HG02588 (cell line): ENCODE results near the gene OPN4.

Source experiments
- ATAC-seq: cut with Tn5 transposase; IDR thresholded peaks from one replicate; pipeline ENCODE4 v1.9.1; 2021; ENCODE audit warnings: mild to moderate bottlenecking, moderate library complexity; ENCODE audit not compliant: unreplicated experiment

OPN4 gene

DNA sequence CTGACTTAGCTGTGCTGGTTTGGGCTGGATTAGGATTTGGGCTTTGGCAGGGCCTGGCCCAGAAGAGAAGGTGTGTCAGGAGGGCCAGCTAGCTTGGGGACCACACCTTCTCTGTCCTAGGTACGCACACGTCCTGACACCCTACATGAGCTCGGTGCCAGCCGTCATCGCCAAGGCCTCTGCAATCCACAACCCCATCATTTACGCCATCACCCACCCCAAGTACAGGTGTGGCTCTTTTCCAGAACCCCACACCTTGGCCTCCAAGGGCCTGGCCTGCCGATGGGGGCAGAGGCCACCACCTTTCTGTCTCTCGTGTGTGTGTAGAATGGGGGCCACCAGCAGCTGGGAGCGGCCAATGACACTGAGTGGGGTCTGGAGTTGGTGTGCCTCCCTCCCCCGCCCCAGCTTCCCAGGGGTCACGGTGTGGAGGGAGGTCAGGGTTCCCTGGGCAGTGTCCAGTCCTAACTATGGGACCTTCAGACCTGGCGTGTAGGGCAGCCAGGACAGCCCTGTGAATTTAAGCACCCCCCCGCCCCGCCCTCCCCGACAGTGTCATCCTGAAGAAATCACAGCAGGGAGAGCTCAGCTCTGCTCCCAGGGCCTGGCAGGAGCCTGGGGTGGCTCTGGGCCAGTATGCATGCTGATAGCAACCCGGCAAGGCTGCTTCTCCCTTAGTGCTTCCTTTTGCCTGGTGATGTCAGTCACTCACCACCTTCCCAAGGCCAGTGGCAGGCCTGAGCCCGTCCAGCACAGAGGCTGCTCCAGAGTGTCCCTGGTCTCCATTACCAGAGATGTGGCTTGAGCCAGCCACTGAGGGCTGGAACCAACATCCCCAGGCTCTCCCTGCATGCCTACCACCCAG is 7.0 kb downstream of the OPN4 start:
- no peak for ATAC-seq

- no peak for ATAC-seq
Observed at GRCh38 chr10:86662186-86663045, 8.1 kb downstream of the OPN4 start.

DNA sequence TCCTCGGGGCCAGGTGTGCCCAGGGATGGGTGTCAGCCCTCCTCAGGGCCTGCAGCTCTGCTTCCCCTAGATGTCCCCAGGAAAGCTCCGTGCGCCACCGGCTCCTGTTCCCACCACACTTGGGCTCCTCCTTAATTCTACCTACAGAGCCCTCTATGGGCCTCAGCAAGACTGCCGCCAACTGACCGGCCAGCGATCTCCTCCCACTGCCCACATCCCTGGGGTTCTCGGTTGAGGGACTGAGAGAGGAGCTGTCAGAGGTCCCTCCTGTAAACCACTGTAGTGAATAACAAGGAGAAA is 8.6 kb downstream of the OPN4 start:
- no peak for ATAC-seq

DNA sequence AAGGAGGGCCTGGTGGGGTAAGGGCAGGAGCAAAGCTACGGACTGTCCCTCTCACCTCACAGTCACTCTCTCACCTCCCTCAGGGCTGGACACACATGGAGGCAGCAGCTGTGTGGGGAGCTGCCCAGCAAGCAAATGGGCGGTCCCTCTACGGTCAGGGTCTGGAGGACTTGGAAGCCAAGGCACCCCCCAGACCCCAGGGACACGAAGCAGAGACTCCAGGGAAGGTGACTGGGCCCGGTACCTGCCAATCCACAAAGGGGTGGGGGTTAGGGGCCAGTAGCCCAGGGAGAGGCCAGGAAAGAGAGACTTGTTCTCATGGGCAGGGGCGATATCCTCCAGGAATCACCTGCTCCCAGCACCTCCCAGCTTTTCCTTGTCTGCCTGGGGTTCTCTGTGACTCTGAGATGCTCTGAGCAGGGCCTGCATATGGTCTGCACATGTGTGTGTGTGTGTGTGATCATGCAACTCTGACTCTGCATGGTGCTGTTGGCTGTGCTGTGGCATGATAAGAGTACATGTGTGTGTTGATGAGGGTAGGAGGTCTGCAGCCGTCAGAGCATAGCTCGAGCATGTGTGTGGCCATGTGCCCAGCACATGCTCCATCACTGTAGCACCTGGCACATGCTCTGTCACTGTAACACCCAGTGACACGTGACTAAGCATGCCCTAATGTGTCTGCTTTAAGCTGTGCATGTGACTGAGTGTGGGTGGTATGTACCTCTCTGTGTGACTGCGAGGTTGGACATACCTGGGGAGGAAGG is 9.4 kb downstream of the OPN4 start:
- ATAC-seq, result no peak

DNA sequence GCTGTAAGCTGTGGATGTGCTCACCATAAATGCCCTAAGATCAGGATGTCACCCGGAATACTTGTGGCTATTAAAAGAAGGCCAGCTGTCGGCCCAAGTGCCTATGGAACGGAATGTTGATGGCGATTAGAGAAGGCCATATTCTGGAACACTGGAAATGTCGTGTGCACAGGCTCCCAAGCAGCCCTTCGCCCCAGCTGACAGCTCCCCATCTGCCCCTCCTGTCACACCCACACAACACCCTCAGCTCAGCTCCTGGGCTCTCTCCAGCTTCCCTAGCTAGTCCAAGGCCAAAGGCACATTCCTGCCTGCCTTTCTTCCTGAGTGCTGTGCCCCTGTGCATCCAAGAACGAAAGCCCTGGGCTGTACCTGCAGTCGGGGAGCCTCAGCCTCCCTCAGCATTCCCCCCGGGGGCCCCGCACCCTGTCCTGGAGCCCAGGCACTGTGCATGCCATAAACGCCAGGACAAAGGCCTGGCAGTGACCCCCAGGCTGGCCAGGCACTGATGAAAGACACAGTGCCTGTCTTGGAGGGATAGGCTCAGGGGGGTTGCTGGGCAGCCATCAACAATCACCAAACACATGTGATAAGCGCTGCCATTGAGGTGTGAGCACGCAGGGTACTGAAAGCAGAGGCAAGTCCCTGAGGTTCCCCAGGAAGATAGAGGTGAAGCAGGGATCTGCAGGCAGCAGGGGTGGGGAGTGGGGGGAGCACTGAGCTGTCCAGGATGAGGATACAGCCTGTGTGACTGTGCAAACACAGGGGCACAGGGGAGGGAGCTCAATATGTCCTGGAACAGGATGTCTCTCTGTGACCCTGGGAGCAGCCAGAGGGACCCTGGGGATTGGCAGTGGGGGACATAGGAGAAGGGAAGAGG is 10.2 kb downstream of the OPN4 start:
- ATAC-seq, result no peak

GRCh38 chr10:86665218-86665607 is 10.9 kb downstream of the OPN4 start:
- no peak for ATAC-seq

GRCh38 chr10:86665868-86666267 is 11.5 kb downstream of the OPN4 start:
- no peak for ATAC-seq

GRCh38 chr10:86666538-86666937 is 12.2 kb downstream of the OPN4 start:
- ATAC-seq, result no peak

GRCh38 chr10:86667421-86668181 is 13.3 kb downstream of the OPN4 start:
- ATAC-seq, result no peak

DNA sequence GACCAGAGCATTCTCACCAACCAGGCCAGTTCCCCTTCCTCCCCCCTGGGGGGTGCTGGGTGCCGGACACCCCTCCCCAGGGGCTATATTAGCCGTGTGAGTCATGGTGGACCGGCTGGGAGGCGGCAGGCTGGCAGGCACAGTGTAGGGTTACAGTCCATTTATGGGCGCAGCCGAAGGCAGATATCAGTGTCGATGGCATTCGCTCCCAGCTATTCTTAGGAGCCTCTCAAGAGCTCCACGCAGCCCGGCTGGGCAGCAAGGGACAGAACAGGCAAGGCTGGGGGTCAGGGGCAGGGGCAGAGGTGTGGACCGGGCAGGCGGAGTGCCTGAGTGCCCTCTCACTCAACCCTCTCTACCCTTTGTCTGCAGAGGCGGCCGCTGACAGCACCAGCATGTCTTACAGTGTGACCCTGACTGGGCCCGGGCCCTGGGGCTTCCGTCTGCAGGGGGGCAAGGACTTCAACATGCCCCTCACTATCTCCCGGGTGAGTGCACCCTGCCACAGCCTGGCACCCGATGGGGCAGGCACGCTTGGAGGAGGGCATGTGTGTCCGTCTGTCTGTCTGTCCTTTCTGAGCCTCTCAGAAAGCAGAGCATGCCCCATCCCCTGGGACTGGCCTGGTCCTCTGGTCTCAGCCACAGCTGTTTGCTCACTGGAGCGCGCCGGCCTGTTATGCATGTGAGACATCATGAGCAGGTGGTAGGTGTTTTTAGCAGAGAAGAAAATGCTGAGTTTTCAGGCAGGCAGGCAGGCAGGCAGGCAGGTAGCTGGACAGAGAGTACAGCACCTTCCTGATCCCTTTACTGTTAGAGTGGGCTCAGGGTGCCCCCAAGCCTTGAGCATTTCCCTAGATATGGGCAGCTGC is 14.2 kb downstream of the OPN4 start, which contains the start of gene LDB3:
LDB3 (plus strand) TSS at position 215 of the 869 bp plus-strand sequence; CDS start at position 396, 181 bp downstream.
- no peak for ATAC-seq

GRCh38 chr10:86670290-86670811 is 16.0 kb downstream of the OPN4 start:
- ATAC-seq, result no peak

DNA sequence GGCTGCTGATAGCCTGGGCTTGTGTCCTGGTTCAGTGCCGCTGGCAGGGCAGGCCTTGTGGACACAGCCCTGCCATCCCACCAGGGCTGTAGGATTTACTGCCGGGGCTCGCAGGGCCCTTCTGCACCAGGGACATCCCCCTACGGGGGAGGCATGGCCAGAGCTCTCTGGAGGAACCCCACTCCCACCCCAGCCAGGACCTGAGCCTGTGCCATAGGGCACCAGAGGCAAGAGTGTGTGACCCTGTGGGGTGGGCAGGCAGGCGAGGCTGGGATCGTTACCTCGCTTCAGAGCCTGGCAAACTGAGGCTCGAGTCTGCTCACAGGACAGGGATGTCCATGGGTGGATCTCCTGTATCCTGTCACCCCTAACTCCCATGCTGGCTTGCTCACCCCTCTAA is 16.5 kb downstream of the OPN4 start:
- no peak for ATAC-seq

GRCh38 chr10:86671419-86671818 is 17.1 kb downstream of the OPN4 start:
- ATAC-seq, result no peak

GRCh38 chr10:86671985-86672710 is 17.8 kb downstream of the OPN4 start:
- no peak for ATAC-seq

DNA sequence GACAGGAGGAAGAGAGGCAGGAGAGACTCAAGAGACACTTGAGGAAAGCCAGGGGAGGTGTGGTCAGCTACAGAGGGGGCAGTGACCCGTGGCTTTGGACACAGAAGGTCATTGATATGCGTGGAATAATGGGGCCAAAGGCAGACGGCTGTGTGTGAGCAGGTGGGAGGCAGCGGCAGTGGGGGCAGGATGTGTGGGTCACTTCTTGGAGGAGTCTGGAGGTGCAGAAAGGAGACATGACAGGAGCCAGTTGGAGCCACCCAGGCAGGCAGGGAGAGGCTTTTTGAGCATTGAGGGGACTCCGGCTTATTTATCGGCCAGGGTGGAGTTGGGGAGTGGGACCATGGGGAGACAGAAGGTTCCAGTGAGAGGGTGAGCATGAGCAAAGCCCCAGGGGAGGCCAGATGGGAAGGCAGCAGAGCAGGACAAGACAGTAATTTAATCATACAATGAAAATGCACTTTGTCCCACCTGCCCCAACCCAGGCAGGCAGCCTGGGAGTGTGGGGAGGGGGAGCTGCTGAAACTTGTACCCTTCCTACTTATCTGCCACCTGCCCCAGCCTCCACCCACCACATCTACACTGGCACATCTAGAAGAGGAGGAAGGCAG is 19.0 kb downstream of the OPN4 start:
- no peak for ATAC-seq

GRCh38 chr10:86673827-86674581 is 19.7 kb downstream of the OPN4 start:
- no peak for ATAC-seq

DNA sequence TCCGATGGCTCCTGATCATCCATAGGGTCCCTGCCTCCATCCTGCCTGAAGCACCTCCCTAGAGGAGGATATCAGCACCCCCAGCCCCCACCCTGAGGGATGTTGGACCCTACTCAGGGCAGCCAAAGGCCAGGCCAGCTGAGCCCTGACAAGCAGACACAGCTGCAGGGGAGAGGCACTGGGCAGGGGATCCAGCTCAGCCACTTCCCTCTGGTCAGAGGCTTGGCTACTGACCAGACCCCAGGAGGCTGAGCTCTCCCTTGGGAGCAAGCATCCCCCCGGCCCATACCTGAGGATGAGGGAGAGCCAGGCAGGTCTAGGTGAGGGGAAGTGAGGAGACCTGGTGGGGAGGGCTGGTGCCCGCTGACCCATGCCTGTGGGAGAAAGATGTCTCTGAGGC is 20.6 kb downstream of the OPN4 start:
- ATAC-seq, result no peak
